ENCODE results near the gene CFAP57.

Gene CFAP57

GRCh38 chr1:43235040-43235439 is 62.9 kb downstream of the CFAP57 start:
- H3K4me3 ChIP-seq (ENCODE audit: low read depth, low read length), result no peak overlapping the region
- TF ChIP-seq CTCF (IDR thresholded peaks at IDR 0.05; ENCODE audit: low read depth, low read length), result no peak

- no peak overlapping the region for H3K4me3 ChIP-seq (ENCODE audit: low read depth, low read length)
- no peak for TF ChIP-seq CTCF (IDR thresholded peaks at IDR 0.05; ENCODE audit: low read depth, low read length)
These were observed 63.5 kb downstream of the CFAP57 start for GRCh38 chr1:43235451-43236121.

GRCh38 chr1:43237121-43237520 is 65.0 kb downstream of the CFAP57 start:
- TF ChIP-seq CTCF (IDR thresholded peaks at IDR 0.05; ENCODE audit: low read depth, low read length), result no peak
- H3K4me3 ChIP-seq (ENCODE audit: low read depth, low read length), result no peak overlapping the region

GRCh38 chr1:43238085-43238484 is 66.0 kb downstream of the CFAP57 start:
- TF ChIP-seq CTCF (IDR thresholded peaks at IDR 0.05; ENCODE audit: low read depth, low read length), result peak; percentile 75

GRCh38 chr1:43238991-43239469 is 66.9 kb downstream of the CFAP57 start:
- no peak for TF ChIP-seq CTCF (IDR thresholded peaks at IDR 0.05; ENCODE audit: low read depth, low read length)
- no peak overlapping the region for H3K4me3 ChIP-seq (ENCODE audit: low read depth, low read length)

More at GRCh38 chr1:43238085-43238484, 66.0 kb downstream of the CFAP57 start:
- no peak overlapping the region for H3K4me3 ChIP-seq (ENCODE audit: low read depth, low read length)

- no peak overlapping the region for H3K4me3 ChIP-seq (ENCODE audit: low read depth, low read length)
- TF ChIP-seq CTCF (IDR thresholded peaks at IDR 0.05; ENCODE audit: low read depth, low read length), result no peak
These were observed 67.4 kb downstream of the CFAP57 start for GRCh38 chr1:43239484-43239883.

GRCh38 chr1:43241413-43241836 is 69.3 kb downstream of the CFAP57 start:
- H3K4me3 ChIP-seq (ENCODE audit: low read depth, low read length), result no peak overlapping the region
- TF ChIP-seq CTCF (IDR thresholded peaks at IDR 0.05; ENCODE audit: low read depth, low read length), result no peak
